SKM-1 treated with dmso at 0.1 percent for 144 hours (cell line): ENCODE data around the gene TDRD7.

Experiments
- DNase-seq: peaks from one replicate; lab custom pipeline; 2025; ENCODE audit not compliant: unreplicated experiment; lab: John Stamatoyannopoulos, UW

Gene TDRD7

DNA sequence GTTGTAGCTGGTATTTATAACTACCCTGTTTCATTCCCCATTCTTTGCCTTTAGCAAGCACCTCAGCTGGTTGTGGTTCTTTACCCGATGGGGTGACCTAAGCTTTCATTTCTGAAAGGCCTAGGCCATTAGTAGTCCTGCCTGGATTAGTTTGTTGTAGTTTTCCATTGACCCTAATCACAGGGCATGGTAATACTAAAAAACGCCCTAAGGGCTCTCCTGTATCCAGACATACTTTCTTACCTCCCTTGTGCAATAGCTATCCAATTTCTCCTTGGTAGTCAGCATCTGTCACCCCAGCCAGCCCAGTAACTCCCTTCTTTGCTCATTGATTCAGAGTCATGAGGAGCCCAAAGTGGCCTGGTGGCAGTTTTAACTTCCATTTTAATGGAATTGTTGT lies 113.6 kb downstream of the TDRD7 start:
- no peak for DNase-seq

GRCh38 chr9:97526895-97527575 lies 115.1 kb downstream of the TDRD7 start:
- no peak for DNase-seq

GRCh38 chr9:97527626-97528528 lies 116.0 kb downstream of the TDRD7 start:
- no peak for DNase-seq

DNA sequence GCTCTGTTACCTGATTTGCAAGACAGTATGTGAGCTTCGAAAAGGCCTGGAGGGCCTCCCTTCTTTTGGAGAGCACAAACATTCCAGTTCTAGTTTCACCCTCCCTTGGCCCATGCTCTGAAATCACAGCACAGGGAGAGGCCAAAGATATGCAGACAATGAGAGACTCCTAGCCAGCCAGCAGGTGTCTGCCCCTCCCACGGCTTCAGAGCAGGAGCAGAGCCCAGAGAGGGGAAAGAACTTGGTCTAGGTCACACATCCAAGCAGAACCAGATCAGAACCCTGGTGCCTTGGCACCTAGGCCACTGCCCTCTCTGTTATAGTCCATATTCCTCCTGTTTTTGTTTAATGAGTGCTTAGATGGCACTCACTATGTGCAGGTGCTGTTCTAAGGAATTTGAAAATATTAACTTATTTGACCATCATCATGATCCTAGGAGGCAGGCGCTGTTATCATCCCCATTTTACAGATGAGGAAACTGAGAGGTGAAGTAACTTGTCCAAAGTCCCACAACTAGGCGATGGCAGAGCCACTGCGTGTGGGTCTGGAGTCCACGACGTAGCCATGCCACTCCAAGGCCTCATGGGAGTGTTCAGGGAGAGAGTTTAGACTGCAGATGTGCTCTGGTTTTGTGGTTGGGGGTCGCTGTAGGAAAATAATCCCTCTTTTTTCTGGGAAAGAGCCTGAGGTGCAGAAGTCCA lies 116.8 kb downstream of the TDRD7 start:
- no peak for DNase-seq

DNA sequence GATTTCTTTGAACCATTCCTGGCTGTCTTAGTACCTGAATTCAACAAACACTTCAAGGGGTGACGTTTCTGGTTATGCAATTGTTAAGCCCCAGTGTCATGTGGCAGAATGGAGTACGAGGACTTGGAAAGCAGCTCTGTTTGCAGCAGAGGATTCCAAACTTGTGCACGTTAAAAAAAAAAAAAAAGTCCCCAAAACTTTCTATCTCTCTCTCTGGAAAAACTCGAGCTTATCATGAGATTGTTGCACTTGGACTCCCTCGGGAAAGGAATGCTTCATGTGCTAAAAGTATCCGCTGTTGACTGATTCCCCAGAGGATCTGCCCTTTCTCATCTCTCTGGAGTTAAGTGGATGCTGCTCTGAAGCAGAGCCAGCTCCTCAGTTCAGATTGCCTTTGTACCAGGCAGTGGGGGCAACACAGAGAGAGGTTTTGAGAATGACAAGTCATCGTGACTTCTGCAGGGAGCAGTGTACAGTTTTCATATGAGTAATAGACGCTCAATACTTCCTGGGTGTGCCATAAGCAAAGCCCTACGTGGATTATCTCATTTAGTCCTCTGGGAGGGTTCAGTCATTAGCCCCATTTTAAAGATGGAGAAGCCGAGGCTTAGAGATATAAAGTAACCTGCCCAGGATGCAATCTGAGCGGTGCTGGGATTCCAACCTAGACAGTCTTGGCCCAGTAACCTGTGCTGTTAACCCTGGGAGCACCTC lies 117.6 kb downstream of the TDRD7 start:
- no peak for DNase-seq

- DNase-seq = no peak
Observed at GRCh38 chr9:97531888-97532376, 120.0 kb downstream of the TDRD7 start.

DNA sequence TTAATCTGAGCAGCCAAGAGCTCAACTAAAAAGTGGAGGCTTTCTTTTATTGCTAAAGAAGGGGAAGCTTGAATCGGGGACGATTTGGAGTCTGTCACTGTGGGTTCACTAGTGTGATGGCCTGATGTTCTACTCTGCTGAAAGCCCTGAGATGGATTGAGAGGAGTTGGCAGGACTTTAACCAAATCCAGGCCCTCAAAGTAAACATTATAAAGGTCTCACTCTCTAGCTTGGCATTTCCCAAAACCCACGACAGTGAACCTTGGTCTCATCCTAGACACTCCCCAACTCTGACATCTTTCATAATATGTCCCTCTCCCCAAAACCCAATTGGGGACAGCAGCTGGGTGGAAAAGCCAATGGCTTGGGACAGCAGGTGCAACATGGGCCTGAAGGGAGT lies 122.3 kb downstream of the TDRD7 start:
- no peak for DNase-seq

DNA sequence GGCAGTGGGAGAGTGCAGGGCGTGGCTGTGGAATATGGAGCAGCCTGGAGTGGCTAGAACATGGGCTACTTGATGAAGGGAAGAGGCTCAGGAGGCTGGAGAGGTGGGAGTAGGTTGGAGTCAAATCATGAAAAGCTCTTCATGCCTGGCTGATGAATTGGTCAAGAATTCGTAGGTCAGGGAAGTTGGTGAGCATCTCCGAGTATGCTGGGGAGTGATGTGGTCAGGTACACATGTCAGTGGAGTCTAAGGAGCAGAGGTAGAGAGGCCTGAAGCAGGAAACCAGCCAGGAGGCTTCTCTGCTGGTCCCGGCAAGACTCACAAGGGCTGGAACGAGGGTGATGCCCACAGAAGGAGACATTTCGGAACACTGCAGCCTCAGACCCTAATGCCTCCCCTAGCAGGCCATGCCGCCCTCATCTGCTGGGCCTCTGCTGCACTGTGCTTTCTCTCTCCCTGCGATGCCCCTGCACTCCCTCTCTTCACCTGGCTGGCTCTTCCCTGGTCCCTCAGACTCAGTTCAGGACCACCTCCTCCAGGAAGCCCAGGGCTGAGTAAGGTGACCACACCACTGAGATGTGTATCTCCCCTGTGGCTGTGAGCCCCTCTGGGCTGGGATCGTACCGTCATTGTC lies 123.2 kb downstream of the TDRD7 start:
- DNase-seq = no peak

- DNase-seq = no peak
Observed at GRCh38 chr9:97535771-97536170, 123.9 kb downstream of the TDRD7 start.

DNA sequence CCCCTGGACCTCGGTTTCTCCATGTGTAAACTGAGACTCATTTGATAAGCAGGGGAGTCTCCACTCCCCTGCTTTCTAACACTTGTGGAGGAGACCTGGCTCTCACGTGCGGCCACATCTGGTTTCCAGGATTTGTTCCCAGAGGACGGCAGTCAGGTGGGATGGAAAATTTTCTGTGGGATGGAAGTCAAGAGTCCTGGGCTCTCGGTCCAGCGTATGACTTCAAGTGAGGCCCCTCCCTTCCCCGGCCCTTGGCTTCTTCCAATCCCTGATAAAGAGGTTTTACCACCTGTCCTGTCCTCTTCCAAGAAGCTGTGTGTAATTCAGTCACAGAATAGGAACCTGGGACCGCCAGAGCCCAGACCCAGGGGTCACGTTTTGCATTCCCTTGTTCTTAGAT lies 124.6 kb downstream of the TDRD7 start:
- no peak for DNase-seq

- no peak for DNase-seq
Observed at GRCh38 chr9:97543561-97543960, 131.7 kb downstream of the TDRD7 start.

- DNase-seq = no peak
Observed at GRCh38 chr9:97545486-97545885, 133.6 kb downstream of the TDRD7 start.
